Osteoblast (primary cell): ENCODE results near the gene LUZP1. TPM values are rescaled to one million over a fixed set of nuclear protein-coding genes. Genes with fewer than 3 reads are reported as not detected.

Experiments
- DNase-seq: peaks from one replicate; pipeline ENCODE4 v3.0.0; 2011; ENCODE audit warnings: low spot score, mixed read lengths; ENCODE audit not compliant: insufficient read length; ENCODE audit errors: missing footprints
- H2AFZ ChIP-seq: 2 replicates; pipeline ENCODE4 v1.6.0; 2011; ENCODE audit warnings: mild to moderate bottlenecking, low read length
- H3K27ac ChIP-seq: 2 replicates; pipeline ENCODE4 v1.5.1; 2011; ENCODE audit warnings: mild to moderate bottlenecking, low read depth, low read length, moderate library complexity
- H3K27me3 ChIP-seq: 2 replicates; pipeline ENCODE4 v1.6.0; 2012; ENCODE audit warnings: mild to moderate bottlenecking, control low read depth, inconsistent platforms, low read length, moderate library complexity; ENCODE audit not compliant: insufficient read depth
- H3K36me3 ChIP-seq: 2 replicates; pipeline ENCODE4 v1.5.1; 2011; ENCODE audit warnings: mild to moderate bottlenecking, low read length, control low read depth, moderate library complexity; ENCODE audit not compliant: insufficient read depth
- H3K4me1 ChIP-seq: 2 replicates; pipeline ENCODE4 v1.5.1; 2011; ENCODE audit warnings: mild to moderate bottlenecking, low read length, control low read depth, moderate library complexity; ENCODE audit not compliant: insufficient read depth
- H3K4me2 ChIP-seq: 2 replicates; pipeline ENCODE4 v1.6.0; 2011; ENCODE audit warnings: mild to moderate bottlenecking, low read length; ENCODE audit not compliant: insufficient read depth
- H3K4me3 ChIP-seq: fragments of 200-600 bp; sonication (generic); 3 replicates; pipeline ENCODE4 v1.5.1; 2012; ENCODE audit warnings: mild to moderate bottlenecking, low read length, inconsistent platforms; ENCODE audit not compliant: insufficient read depth
- H3K79me2 ChIP-seq: 2 replicates; pipeline ENCODE4 v1.6.0; 2012; ENCODE audit warnings: mild to moderate bottlenecking, low read length, control low read depth, inconsistent platforms; ENCODE audit not compliant: insufficient read depth
- H3K9me3 ChIP-seq: 2 replicates; pipeline ENCODE4 v1.5.1; 2011; ENCODE audit warnings: low read depth, low read length, control low read depth
- H4K20me1 ChIP-seq: 2 replicates; pipeline ENCODE4 v1.6.0; 2012; ENCODE audit warnings: mild to moderate bottlenecking, low read length, control low read depth; ENCODE audit not compliant: insufficient read depth
- CTCF ChIP-seq: IDR thresholded peaks from 2 replicates; pipeline ENCODE4 v1.5.1; 2011; ENCODE audit warnings: mild to moderate bottlenecking, low read depth, low read length, moderate library complexity; ENCODE audit errors: extremely low read depth
- total RNA-seq: library from RNA; depleted of rRNA; stranded (reverse); fragments of >200 nt; gene quantifications from 2 replicates; pipeline ENCODE4 v1.2.3, GENCODE V29; 2012

Gene LUZP1
- total RNA-seq, 1 donor = 30.0 TPM

DNA sequence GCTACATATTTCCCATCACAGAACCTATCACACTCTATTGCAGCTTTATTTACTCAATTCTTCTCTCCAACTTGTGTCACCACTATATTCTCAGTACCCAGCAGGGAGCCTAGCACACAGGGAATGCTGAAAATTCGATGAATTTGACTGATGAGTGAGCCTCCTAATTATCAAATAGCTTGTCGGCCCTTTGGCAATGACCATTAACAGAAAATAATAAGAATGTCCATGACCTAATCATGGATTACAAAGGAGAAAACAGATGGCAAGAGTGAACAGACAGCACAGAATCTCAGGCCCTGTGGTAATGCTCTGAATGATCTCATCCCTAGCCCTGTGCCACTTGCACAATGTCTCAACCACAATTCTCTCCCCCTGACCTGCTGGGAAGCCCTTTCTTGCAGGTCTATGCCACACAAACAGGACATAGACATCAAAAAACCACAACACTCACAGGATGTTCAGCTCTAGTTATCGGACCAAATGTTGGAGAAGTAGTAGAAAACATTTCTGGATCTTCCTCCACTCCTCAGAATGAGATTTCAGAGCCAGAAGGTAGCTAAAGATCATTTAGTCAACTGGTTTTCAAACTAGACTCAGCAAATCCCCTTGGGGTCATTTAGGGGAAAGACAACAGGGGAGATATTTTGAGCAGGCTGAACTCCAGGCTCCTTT is 68.4 kb downstream of the LUZP1 start:
- Histone ChIP-seq H3K36me3 (peaks cover 4% of the 10 kb centered on the region), H3K4me3 (peak overlapping the region; percentile 8), H3K27ac (peak overlapping the region; percentile 87), H2AFZ (no peak overlapping the region), H3K4me1 (peaks cover 49% of the 10 kb centered on the region), H4K20me1 (peaks cover 29% of the 10 kb centered on the region), H3K9me3 (no peaks in the 10 kb centered on the region), H3K79me2 (peaks cover 53% of the 10 kb centered on the region), H3K27me3 (no peaks in the 10 kb centered on the region), H3K4me2 (peak overlapping the region; percentile 65)
- no peak for DNase-seq
- no peak for TF ChIP-seq CTCF

GRCh38 chr1:23099171-23099536 is 69.5 kb downstream of the LUZP1 start:
- no peaks in the 10 kb centered on the region for H3K9me3 ChIP-seq
- H3K27ac ChIP-seq = peak overlapping the region; percentile 87
- H4K20me1 ChIP-seq = peaks cover 29% of the 10 kb centered on the region
- H3K4me2 ChIP-seq = peak overlapping the region; percentile 73
- DNase-seq = no peak
- no peak for TF ChIP-seq CTCF
- no peak overlapping the region for H3K4me3 ChIP-seq
- H3K27me3 ChIP-seq = no peaks in the 10 kb centered on the region
- no peak overlapping the region for H2AFZ ChIP-seq
- H3K4me1 ChIP-seq = peaks cover 49% of the 10 kb centered on the region
- peaks cover 8% of the 10 kb centered on the region for H3K36me3 ChIP-seq
- peaks cover 57% of the 10 kb centered on the region for H3K79me2 ChIP-seq

DNA sequence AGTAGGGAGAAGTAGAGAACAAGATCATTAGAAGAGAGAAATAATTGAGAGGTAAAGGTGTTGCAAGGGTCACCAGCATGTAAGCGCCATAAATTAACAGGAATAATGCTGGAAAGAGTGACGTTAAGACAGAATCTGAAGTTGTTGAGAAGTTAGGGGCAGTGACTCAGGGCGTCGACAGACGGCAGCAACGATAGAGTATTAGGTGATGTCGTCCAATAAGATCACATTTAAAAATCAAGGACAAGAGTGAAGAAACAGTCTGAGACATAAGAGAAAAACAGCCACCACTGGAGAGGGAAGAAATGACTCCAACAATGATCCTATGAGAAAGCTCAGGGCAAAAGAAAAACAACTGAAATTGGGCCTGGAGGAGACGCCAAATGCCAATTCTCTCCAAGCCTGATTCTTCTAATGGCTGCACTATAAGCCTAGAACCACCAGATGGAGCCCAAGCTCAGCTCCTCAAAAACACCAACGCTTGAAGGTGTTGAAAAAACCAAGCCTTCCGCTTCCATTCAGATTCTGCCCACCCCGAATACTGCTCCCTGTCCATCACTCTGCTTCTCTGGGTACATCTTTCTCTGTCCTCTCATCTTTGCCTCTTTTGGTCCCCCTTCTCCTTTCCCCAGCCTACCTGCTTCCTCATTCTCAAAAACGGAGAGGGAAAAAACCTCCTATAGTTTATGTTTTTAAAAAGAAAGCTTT is 70.0 kb downstream of the LUZP1 start:
- Histone ChIP-seq H3K9me3 (no peaks in the 10 kb centered on the region), H3K36me3 (peaks cover 13% of the 10 kb centered on the region), H3K4me3 (no peak overlapping the region), H3K27ac (peak overlapping the region; percentile 87), H3K79me2 (peaks cover 57% of the 10 kb centered on the region), H3K4me2 (peak overlapping the region; percentile 73), H2AFZ (no peak overlapping the region), H3K4me1 (peaks cover 49% of the 10 kb centered on the region), H4K20me1 (peaks cover 29% of the 10 kb centered on the region), H3K27me3 (no peaks in the 10 kb centered on the region)
- peak; percentile 98 for TF ChIP-seq CTCF
- no peak for DNase-seq

GRCh38 chr1:23097316-23097715 is 71.3 kb downstream of the LUZP1 start:
- no peak for DNase-seq

More at GRCh38 chr1:23097316-23097715, 71.3 kb downstream of the LUZP1 start:
- no peak overlapping the region for H3K4me2 ChIP-seq
- H3K4me3 ChIP-seq = no peak overlapping the region
- H3K79me2 ChIP-seq = peaks cover 61% of the 10 kb centered on the region
- no peak overlapping the region for H3K27ac ChIP-seq
- H3K36me3 ChIP-seq = peaks cover 25% of the 10 kb centered on the region
- H2AFZ ChIP-seq = no peak overlapping the region
- TF ChIP-seq CTCF = no peak
- peaks cover 36% of the 10 kb centered on the region for H3K4me1 ChIP-seq
- H4K20me1 ChIP-seq = peaks cover 29% of the 10 kb centered on the region
- H3K9me3 ChIP-seq = no peaks in the 10 kb centered on the region
- no peaks in the 10 kb centered on the region for H3K27me3 ChIP-seq
